Femur (tissue), 1 donor: ENCODE data around the gene CLIC5.

Experiments
- DNase-seq: peaks from one replicate; pipeline ENCODE4 v3.0.0-alpha.2; 2017

Gene CLIC5

DNA sequence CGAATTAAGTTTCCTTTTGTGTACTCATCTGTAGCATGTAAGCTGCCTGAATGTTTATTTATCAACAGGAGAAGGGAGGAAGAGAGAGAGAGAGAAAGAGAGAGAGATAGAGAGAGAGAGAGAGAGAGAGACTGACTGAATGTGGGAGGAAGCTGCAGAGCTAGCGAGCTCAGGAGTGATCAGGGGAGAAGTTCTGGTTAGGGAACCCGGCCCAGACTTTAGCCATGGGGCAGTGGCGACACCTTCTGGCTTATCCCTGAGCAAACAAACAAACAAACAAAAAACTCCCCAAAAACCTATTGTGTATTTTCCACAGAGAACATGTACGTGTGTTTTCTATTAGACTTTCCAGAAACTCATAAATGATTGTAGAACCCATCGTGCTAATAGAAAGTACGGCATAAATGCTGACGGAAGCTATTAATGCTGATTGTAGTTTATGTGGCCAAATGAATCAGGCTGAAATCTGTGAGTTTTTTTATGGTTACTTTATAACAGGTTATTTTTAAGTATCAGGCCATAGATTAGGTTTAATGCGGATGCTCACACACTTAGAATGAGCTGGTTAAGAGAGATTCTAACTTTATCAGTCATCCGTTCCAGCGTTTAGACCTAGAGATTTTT lies 92.8 kb downstream of the CLIC5 start:
- DNase-seq, result peak; percentile 87

GRCh38 chr6:45921691-45922281 lies 93.9 kb downstream of the CLIC5 start:
- DNase-seq, result peak; percentile 31

- peak; percentile 10 for DNase-seq
Measured at GRCh38 chr6:45920819-45921511, 94.7 kb downstream of the CLIC5 start.

GRCh38 chr6:45917439-45917838 lies 98.2 kb downstream of the CLIC5 start:
- no peak for DNase-seq

GRCh38 chr6:45916692-45917091 lies 99.0 kb downstream of the CLIC5 start:
- DNase-seq, result no peak

DNA sequence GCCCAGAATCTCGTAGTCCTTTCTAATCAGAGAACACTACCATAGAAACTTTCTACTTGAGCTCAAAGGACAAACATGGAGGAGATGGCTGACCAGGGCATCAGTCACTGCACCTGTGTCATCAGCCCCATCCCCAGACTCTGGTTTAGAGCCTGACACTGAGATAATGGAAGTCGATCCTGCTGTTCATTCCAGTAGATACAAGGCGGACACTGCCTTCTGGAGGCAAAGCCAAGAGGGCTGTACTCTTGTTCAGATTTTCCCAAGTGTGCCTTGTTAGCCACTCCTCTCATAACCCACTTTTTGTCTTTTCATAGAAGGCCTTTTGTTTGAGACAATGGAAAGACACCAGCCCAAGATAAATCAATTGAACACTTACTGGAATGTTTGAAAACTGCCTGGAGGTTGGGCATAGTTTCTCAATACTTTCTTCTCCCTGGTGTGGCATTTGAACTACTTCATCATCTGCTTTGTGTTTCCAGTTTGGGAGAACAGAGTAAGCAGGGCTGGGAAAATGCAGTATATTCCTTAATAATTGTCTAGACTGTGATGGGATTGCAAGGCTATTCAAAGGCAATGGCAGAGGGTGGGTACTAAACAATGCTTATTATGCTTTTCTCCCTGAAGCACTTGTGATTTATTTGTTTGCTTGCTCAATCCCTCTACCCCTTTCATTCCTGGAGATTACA lies 99.7 kb downstream of the CLIC5 start:
- DNase-seq, result no peak

GRCh38 chr6:45911691-45912090 lies 104.0 kb downstream of the CLIC5 start:
- DNase-seq, result no peak

DNA sequence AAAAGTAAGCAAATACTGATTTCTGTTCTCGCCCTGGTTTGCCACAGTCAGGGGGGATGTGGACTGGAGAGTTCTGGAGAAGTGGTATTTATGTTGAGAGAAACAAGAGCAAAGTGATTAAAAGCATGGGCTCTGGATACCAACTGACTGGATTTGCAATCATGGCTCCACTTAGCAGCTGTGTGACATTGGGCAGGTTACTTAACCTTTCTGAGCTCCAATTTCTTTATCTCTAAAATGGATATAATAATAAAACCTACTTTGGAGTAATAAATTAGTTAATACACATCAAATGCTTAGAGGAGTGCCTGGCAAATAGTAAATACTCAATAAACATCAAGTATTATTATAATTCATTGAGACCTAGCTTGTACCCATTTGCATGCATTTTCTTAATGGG lies 111.7 kb downstream of the CLIC5 start:
- no peak for DNase-seq

DNA sequence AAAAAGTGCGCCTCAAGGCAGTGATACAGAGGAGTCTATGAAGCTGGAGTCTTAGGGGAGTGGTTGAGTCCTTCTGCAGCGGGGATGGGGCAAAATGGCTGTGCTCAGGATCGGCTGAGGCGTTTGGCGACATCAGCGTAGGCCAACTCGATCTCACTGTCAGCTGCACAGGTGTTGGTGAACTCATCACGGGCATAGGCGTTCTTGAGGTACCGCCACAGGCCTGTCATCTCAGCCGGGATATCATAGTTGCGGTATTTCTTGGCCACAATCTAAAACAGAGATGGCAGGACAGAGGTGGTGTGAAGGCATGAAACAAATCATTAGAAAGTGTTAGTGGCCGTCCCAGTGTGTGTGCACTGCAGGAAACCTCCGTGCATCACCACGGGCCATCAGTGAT lies 112.7 kb downstream of the CLIC5 start:
- DNase-seq, result no peak

GRCh38 chr6:45901767-45902650 lies 113.7 kb downstream of the CLIC5 start:
- no peak for DNase-seq

DNA sequence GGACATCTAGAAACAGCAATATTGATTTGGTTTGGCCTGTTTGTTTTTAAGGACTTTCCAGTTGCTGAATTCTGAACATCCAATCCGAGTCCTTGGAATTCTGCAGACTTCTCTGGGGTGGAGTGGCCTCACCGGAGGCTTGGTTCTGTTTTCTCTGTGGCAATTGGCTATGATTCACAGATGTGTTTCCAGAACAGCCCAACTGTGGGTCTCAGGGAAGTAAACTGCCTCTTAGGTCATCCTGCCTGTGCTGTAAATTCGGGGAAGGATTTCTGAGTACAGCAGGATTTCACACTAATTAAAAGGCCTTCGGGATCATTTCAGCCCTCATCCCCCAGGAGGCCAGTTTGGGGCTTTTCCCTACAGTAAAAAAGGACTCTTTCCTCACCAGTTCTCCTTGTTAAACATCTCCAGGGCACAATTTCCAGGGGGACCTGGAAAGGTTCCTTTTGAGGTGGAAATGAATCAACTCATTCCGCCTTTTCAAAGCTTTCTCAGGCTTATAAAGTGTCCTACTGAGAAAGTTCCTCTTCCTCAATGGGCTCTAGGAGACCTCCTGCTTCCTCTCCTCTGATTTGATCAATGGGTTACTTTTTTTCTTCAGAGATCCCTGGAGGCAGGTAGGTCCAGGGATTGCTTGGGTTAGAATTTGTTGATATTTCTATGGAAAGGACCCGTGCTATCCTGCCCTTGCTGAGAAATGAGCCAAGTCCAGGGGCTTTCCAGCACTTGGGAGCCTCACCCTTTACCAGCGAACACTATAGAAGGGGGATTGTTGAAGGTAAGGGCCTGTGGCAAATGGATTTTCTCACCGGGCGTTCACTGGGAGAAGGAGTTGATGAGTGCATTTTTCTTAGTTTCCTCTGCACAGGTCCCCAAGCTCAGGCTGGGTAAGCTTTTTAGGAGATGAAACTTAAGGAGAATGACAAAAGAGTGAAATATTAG lies 114.6 kb downstream of the CLIC5 start:
- DNase-seq, result no peak

DNA sequence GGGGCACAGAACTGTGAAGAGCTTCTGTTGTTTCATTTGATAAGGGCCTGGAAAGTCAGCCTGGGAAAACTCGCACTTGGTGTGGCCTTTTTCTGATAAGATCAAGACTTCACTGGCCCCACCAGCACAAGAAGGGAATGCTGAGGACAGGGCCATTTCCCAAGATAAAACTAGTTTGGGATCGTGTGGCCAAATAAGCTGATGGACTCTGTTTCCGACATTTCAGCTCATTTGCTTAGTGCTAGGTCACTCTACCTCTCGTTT lies 116.0 kb downstream of the CLIC5 start:
- no peak for DNase-seq

DNA sequence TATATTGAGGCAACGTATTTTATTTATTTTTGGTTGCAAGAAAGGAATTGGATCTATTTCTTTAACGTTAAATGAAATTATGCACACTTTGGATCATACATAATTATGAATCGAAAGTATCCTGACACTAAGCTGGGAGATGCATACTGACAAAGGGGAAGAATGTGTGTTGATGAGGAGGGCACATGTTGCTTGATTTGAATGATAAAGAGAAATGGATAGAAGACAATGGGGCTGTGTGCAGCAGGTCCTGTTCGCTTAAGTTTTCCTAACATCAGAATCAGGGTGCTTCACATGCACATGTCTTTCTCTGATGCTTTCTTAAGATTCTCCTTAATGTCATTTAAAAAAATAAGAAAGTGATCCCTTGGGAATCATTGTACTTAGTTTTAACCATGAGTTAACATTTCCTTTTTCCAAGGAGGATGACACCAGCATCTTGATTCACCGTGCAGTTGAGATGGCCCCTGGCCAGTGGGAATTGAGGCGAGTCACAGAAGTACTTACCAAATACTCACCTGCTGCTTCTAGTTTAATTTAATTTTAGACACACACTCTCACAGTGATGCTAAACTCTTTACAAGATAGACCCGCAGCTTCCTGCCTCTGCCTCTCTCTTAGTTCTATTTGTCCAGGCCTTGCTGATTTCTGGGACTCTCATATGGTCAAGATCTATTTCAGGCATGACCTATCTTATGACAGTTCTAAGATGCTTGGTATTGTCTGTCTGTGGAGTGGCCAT lies 116.5 kb downstream of the CLIC5 start:
- DNase-seq, result no peak

DNA sequence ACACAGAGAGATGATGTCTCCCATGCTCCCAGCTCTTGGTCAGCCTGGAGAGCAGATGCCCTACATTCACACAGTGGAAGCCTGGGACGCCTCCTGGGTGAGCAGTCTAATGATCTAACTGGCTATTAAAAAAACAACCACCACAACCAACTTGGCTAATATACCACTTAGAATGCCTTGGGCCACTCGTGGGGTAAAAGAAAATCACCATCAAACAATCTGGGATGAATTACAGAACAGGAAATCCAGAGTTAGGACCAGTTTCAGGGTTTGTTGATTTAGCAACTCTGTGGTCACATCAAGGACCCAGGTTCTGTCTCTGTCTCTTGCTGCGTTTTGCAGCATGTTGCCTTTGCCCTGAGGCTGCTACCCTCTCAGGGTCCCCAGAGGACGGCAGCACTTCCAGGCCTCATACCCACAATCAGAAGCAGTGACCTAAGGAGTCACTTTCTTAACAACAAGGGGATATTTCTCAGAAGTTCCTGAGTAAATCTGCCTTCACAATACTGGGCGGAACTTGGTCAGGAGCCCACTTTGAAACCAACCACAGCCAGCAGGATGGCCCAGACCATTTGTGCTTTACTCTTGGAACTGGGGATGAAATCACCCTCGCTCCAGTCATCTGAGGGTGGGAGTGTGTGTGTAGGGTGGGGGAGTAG lies 118.7 kb downstream of the CLIC5 start:
- DNase-seq, result no peak

DNA sequence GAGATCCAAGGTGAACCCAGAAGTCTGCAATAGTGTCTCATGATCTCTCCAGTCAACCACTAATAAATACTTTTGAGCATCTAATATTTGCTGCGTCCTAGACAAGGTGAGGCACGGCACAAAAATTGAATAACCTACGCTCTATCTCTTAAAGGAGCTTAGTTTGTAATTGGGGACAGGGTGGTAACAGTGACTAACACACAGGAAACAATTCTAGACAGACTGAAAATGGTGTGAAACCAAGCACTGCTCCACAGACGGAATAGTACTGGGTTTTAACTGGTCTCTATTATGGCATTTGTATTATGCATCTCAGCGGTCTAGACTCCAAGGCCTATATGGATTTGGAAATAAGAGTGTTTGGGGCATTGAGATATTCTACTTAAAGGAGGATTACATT lies 120.1 kb downstream of the CLIC5 start:
- DNase-seq, result no peak

GRCh38 chr6:45892696-45893245 lies 122.9 kb downstream of the CLIC5 start:
- no peak for DNase-seq

DNA sequence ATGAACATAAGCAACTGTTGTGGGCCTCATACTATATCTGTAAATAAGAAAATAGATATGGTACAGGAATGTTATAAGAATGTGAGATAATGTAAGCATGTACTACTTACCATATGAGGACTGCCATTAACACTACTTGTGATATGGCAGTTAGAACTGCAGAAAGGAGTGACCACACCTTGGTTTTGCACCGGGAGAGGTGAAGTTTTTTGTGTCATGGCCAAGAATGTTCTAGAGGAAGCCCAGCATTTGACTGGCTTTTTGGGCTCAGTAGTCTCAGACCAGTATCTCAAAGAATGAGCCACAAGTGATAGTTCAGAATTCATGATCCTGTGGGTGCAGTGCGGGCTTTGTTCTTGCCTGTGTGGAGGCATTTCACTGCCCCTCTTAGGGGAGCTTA lies 123.5 kb downstream of the CLIC5 start:
- no peak for DNase-seq

- DNase-seq, result no peak
Measured at GRCh38 chr6:45886776-45887175, 128.9 kb downstream of the CLIC5 start.

- DNase-seq, result no peak
Measured at GRCh38 chr6:45884336-45884735, 131.3 kb downstream of the CLIC5 start.

GRCh38 chr6:45882671-45883070 lies 133.0 kb downstream of the CLIC5 start:
- no peak for DNase-seq
